GM19193 (cell line): ENCODE data around the gene MTCH2.
A peak's percentile ranks its signal among the peaks of the same experiment; 100 is the strongest.

Source experiments
- POLR2A ChIP-seq: IDR thresholded peaks from 4 replicates; pipeline ENCODE4 v1.6.1; 2011; ENCODE audit not compliant: insufficient read depth, insufficient read length; ENCODE audit errors: extremely low read depth

The MTCH2 gene

DNA sequence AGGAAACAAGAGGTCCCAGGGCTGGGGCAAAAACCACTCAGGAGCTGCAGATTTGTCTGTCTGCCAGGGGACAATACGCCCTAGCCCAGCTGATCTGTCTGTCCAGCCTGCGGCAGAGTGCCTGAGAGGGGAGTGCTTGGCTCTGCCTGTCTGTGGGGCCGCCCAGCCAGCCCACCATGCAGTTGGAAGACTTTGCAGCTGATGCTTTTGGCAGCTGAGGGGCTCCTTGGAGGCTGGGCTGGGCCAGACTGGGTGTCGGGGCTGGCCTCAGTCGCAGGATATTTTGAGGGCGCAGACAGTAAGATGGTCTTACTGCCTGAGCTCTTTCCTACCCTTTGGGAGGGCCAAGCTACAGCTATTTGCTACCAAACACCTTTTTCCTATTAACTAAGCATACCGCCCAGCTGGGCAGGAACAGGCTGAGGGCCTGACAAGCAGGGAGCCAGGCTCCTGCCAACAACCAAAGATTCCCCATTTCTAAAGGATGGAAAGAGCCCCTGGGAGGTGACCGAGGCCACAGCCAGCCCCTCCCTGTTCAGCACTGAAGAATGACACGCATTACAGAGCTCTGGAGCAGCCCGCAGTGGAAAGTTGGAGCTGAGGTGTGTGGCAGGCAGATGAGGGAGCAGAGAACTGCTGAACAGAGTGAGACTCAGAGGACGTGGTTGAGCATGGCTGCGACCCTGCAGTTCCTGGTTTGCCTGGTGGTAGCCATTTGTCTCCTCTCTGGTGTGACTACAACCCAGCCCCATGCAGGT lies 56.1 kb downstream of the MTCH2 start, which contains the start of gene FAM180B:
Gene FAM180B (plus strand): TSS at position 581 of the 758 bp plus-strand sequence. CDS start 91 bp downstream, at position 672.
- no peak for TF ChIP-seq POLR2A

DNA sequence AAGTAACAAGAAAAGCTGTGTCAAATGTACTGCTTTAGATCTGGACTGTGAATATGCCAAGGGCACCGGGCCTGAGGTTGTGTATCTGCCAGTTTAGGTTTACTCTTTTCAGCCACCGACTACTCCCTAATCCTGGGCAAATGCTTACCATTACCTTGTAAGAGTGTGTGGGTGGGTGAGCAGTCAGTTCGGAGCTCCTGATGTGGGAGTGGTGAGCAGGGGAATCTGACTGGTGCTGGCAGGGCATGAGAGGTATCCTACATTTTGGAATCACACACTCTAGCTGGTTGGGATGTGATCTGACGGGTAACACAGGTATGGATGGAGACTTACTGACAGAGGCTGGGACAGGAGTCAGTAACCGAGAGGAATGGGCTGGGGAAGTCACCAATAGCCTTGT lies 58.5 kb downstream of the MTCH2 start:
- no peak for TF ChIP-seq POLR2A

DNA sequence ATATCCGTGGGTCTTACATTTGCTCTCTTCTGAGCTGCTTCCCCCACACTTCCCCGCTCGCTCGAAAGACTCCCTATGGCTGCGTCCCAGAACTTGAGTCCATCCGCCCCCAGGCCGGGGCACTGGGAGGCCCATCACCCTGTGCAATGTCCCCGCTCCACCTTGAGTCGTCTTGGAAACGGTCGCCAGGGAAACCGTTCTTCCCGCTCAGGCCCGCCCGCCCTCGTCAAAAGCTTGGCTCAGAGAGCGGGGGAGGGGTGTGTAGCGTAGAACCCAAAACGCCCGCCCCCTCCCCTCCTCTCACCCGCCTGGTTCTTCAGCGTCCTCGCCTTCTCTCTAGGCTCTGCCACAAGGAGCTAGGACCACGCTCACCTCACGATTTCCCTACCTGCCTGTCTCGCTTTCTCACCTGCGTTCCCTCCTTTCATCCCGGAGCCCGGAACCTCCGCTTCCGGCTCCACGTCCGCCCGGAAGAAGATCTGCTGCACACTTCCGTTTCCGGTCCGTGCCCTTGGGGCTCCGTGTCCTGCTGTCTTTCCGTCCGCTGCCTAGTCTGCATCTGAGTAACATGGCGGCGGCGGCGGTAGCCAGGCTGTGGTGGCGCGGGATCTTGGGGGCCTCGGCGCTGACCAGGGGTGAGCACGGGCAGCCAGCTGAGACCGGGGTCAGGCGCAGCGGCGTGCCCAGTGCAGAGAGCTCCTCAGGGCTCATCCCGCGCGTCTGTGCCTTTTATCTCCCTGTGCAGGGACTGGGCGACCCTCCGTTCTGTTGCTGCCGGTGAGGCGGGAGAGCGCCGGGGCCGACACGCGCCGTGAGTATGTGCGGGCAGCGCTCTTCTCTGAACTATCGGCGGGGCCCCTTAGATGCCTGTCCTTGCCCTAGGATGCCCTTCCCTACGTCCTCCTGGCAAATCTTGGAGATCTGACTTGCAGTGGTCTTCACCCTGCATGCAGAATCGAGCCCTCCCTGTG lies 63.5 kb downstream of the MTCH2 start, which contains the start of the genes KBTBD4 and NDUFS3:
Gene KBTBD4 (minus strand): TSS at position 447 of the 971 bp plus-strand sequence. CDS start 19 bp downstream, at position 428.
Gene NDUFS3 (plus strand): TSS at position 551 of the 971 bp plus-strand sequence. CDS start 18 bp downstream, at position 569.
- peak; percentile 87 for TF ChIP-seq POLR2A

DNA sequence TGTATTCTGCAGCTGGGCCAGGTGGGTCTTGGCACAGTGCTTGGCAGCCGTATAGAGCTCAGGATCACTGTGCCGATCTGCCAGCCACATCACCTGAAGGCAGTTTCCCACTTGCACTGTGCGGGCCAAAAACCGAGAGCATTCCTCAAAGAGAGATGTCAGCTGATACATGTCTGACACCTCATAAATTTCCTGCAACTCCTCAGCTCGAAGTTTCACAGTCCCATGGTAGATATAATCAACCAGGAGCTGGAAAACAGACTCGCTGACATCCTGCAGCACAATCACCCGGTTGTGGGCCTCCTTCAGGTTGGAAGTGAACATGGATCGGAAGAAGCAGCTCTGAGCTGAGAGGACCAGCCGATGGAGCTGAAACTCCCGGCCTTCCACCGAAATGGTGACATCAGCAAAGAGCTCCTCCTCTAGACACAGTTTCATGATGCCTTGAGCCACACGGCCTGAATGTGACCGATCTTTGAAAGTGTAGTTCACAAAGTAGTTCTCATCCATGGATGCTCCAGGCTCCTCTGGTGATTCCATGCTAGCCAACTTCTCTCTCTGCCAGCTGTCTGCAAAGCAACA lies 64.8 kb downstream of the MTCH2 start:
- no peak for TF ChIP-seq POLR2A

DNA sequence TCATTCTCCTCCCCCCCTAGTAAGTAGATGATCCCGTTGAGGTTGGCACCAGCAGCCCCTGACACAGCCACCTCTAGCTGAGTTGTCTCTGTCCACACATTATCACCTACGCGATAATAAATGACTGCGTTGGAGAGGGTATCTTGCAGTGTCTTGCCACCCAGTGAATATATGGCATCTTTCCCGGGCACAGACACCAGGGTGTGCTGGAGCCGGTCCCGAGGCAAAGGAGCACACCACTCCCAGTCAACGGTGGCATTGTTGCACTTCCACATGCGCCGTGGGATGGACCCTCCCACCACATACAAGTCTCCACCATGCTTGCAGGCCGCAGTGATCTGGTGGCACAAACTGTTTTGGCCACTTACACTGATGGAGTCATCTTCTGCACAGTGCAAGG lies 69.0 kb downstream of the MTCH2 start:
- TF ChIP-seq POLR2A: no peak

DNA sequence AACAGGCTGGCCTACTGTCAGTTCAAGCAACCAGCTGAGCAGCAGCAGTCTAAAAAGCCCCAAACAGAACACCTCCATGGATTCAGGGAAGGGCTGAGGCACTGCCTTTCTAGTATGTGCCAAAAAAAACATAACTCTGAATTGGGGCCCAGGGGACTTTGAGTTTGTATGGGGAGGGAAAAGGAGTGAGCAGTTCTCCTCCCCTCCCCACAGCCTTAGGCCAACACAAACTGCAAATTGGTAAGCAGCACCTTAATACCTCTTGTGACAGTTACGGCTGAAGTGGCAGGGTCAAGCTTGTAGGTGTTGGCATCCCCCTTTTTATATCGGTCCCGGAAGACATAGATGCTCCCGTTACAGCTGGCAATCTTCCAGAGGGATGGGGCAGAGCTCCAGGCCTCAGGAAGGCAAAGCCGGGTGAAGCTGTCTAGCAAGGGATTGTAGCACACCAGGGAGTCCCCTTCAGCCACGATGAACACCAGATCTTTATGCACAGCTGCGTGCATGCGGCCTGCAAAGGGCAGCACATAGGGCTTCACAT lies 69.6 kb downstream of the MTCH2 start:
- TF ChIP-seq POLR2A: no peak

DNA sequence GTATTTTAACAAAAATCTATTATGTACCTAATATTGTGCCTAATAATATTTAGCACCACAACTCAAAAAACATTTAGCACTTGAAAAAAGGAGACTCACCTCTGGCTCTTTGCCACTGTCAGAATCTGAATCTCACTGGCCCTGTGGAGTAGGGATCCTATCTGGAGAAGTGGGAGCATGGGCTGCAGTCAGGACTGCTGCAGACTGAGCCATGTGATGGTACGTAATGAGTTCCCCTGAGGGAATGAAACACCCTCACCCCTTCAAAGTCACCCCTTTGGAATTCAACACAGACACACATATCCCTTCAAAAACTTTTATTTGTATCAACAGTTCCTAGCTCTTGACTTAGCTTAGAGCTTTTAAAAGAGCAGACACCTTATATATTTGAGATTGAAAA lies 70.5 kb downstream of the MTCH2 start:
- TF ChIP-seq POLR2A: no peak

DNA sequence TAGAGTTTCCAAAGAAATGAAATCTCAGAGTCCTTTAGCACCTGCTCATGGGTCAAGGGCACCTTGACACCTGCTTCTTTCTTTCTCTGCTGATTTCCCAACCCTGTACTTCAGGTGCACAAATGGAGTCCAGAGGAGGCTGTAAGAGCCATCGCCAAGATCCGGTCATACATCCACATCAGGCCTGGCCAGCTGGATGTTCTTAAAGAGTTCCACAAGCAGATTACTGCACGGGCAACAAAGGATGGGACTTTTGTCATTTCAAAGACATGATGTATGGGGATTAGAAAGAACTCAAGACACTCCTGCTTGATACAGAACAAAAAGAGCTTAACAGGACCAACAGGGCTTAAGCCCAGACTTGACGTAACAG lies 71.0 kb downstream of the MTCH2 start:
- no peak for TF ChIP-seq POLR2A

DNA sequence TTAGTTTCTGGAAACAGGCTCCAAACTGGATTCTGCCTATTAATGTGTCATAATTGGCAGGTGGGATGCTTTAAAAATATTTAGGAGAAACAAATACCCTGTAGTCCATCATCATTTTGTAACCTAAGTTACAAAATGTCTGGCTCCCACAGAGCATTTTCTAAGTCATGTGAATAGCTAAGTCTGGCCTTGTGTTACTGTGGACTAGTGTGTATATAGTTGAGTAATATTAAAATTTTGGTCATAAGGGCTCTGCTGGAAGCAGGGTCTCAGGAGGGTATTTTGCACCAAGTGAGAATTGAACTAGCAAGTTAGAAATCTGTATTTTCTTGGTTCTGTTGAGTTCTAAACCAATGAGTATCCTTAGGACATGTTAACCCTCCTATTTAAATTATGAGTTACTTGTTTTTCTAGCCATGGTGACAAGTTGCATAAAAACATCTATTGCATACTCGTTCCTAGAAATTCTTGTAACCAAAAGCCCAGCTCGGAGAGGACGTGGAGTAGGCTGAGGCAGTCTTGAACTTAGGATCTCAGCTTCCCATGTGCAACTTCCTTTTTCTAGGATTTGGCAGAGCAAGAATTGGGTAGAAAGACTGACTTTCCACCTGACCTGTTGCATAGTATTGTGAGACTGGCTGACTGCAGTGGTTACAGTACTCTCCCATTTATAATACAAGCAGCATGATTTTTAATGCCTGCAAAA lies 71.6 kb downstream of the MTCH2 start:
- TF ChIP-seq POLR2A: no peak

DNA sequence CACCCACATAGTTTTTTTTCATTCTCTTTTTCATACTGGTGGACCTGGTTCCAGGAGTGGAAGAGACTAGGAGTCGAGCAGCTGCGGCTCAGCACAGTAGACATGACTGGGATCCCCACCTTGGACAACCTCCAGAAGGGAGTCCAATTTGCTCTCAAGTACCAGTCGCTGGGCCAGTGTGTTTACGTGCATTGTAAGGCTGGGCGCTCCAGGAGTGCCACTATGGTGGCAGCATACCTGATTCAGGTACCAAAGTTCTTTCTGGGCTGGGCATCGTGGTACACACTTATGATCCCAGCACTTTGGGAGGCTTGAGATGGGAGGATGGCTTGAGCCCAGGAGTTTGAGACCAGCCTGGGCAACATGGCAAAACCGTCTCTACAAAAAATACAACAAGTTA lies 72.7 kb downstream of the MTCH2 start:
- no peak for TF ChIP-seq POLR2A
